Activated CD4-positive, alpha-beta T cell treated with anti-CD3 and anti-CD28 coated beads, Interleukin-2, Interleukin-6, amounts not matched to agents 100 ng/mL and 50 ng/mL, durations not matched to agents 16 hours and 8 hours (primary cell): ENCODE data around the gene DDX56.

ENCODE experiments used
- DNase-seq: peaks from one replicate; pipeline ENCODE4 v3.0.0-alpha.2; 2020

The DDX56 gene

GRCh38 chr7:44534087-44534486 lies 39.6 kb downstream of the DDX56 start:
- DNase-seq: no peak

DNA sequence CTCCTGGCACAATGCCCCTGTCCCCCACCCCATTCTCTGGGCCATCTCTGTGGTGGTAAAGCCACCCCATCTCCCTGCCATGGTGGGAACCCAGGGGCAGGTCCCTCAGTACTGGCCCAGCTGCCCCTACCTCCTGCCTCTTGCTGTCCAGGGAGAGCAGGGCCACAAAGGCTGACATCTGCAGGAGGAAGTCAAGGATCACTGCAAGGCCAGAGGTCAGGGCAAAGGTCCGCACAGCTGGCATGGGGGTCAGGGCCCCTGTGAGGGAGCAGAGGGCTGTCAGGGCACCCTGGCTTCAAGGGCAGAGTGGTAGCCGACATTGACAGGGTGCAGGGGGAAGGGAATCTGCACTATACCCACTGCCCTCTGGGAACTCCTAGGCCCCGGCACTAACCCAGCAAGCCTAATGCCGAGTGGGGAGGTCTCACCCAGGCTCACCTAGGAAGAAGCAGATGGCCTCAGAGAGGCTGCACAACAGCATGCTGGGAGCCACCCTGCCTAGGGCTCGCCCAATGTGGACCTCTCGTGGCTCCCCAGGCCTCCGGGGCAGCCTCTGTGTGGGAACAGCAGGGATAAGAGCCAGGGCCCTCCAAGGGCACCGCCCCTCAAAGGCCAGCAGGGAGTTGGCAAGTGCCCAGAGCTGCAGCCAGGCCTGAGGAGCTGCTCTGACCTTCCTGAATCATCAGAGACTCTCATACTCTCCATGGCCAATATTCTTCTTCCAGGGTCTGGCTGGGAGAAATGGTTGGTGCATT lies 40.2 kb downstream of the DDX56 start:
- no peak for DNase-seq

GRCh38 chr7:44531421-44532380 lies 42.0 kb downstream of the DDX56 start:
- DNase-seq: no peak

GRCh38 chr7:44530990-44531389 lies 42.7 kb downstream of the DDX56 start:
- DNase-seq: no peak

GRCh38 chr7:44524811-44525388 lies 48.8 kb downstream of the DDX56 start:
- no peak for DNase-seq

- no peak for DNase-seq
Observed at GRCh38 chr7:44522315-44522714, 51.4 kb downstream of the DDX56 start.

GRCh38 chr7:44521347-44522095 lies 52.2 kb downstream of the DDX56 start:
- DNase-seq: no peak

GRCh38 chr7:44520574-44520973 lies 53.1 kb downstream of the DDX56 start:
- no peak for DNase-seq

DNA sequence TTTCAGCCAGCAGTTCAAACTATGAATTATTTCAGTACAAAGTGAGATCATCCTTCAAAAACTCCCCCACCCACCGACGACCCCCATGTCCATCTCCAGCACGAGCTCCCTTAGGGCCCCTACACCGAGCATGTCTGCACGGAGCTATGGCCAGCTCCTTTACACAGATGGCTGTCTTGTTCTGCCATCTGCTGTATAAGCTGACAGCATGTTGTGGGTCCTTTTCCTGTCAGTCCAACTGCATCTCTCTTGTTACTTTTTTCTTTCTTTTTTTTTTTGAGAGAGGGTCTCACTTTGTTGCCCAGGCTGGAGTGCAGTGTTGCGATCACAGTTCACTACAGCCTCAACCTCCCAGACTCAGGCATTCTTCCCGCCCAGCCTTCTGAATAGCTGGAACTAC lies 54.2 kb downstream of the DDX56 start:
- no peak for DNase-seq

GRCh38 chr7:44518761-44519160 lies 54.9 kb downstream of the DDX56 start:
- no peak for DNase-seq

GRCh38 chr7:44517175-44517574 lies 56.5 kb downstream of the DDX56 start:
- no peak for DNase-seq
